ENCODE results near the gene ZNF823.

ZNF823 gene

DNA sequence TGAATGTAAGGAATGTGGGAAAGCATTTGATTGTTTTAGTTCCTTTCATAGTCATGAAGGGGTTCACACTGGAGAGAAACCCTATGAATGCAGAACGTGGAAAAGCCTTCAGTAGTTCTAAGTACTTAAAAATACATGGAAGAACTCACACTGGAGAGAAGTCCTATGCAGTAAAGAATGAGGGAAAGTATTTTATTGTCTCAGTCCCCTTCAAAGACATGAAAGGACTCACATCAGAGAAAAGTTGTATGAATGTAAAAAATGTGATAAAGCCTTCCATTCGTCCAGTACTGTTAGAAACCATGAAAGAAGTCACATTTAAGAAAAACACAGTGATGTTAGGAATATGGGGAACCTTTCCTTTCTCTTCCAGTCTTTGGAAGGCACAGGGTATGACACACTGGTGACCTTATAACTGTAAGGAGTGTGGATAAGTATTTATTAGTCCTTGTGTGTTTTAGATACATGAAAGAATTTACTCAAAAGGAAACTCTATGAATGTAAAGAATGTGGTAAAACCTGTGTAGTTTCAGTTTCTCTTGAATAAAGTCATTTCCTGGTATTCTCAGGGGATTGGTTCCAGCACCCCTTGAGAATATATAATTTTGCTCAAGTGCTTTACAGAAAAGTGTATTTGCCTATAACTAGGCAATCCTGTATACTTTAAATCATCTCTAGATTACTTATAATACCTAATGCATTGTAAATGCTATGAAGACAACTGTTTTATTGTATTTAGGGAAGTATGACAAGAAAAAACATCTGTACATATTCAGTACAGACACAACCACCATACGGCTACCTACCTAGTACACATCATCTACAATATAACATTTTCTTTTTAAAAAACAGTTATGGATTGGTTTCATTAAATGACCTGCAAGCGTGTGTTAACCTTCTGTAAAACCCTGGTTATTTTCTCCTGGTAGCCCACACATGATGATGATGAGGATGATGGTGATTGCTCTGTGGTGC lies 52.8 kb downstream of the ZNF823 start:
- TF ChIP-seq, protein P1, sequence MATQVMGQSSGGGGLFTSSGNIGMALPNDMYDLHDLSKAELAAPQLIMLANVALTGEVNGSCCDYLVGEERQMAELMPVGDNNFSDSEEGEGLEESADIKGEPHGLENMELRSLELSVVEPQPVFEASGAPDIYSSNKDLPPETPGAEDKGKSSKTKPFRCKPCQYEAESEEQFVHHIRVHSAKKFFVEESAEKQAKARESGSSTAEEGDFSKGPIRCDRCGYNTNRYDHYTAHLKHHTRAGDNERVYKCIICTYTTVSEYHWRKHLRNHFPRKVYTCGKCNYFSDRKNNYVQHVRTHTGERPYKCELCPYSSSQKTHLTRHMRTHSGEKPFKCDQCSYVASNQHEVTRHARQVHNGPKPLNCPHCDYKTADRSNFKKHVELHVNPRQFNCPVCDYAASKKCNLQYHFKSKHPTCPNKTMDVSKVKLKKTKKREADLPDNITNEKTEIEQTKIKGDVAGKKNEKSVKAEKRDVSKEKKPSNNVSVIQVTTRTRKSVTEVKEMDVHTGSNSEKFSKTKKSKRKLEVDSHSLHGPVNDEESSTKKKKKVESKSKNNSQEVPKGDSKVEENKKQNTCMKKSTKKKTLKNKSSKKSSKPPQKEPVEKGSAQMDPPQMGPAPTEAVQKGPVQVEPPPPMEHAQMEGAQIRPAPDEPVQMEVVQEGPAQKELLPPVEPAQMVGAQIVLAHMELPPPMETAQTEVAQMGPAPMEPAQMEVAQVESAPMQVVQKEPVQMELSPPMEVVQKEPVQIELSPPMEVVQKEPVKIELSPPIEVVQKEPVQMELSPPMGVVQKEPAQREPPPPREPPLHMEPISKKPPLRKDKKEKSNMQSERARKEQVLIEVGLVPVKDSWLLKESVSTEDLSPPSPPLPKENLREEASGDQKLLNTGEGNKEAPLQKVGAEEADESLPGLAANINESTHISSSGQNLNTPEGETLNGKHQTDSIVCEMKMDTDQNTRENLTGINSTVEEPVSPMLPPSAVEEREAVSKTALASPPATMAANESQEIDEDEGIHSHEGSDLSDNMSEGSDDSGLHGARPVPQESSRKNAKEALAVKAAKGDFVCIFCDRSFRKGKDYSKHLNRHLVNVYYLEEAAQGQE (IDR thresholded peaks at IDR 0.05; ENCODE audit: insufficient replicate concordance, low read depth), result no peak
- TF ChIP-seq, protein P2, sequence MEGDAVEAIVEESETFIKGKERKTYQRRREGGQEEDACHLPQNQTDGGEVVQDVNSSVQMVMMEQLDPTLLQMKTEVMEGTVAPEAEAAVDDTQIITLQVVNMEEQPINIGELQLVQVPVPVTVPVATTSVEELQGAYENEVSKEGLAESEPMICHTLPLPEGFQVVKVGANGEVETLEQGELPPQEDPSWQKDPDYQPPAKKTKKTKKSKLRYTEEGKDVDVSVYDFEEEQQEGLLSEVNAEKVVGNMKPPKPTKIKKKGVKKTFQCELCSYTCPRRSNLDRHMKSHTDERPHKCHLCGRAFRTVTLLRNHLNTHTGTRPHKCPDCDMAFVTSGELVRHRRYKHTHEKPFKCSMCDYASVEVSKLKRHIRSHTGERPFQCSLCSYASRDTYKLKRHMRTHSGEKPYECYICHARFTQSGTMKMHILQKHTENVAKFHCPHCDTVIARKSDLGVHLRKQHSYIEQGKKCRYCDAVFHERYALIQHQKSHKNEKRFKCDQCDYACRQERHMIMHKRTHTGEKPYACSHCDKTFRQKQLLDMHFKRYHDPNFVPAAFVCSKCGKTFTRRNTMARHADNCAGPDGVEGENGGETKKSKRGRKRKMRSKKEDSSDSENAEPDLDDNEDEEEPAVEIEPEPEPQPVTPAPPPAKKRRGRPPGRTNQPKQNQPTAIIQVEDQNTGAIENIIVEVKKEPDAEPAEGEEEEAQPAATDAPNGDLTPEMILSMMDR (IDR thresholded peaks at IDR 0.05; ENCODE audit: insufficient read depth, low read length), result no peak
- TF ChIP-seq GABPA (IDR thresholded peaks at IDR 0.05; ENCODE audit: low read depth), result no peak
- TF ChIP-seq SPI1 (IDR thresholded peaks at IDR 0.05; ENCODE audit: borderline replicate concordance, low read depth), result no peak
- no peak for TF ChIP-seq POLR2AphosphoS5 (IDR thresholded peaks at IDR 0.05; ENCODE audit: low read depth)
- H3K27me3 ChIP-seq (ENCODE audit: insufficient read depth, poor library complexity, severe bottlenecking), result no peaks in the 10 kb centered on the region
- no peak overlapping the region for H3K4me3 ChIP-seq (replicated peaks; ENCODE audit: insufficient read depth, low read length)
- DNase-seq (ENCODE audit: low read depth in 1 of 2, low spot score in 1 of 2), result no peak
- H3K27ac ChIP-seq (replicated peaks), result no peak overlapping the region

DNA sequence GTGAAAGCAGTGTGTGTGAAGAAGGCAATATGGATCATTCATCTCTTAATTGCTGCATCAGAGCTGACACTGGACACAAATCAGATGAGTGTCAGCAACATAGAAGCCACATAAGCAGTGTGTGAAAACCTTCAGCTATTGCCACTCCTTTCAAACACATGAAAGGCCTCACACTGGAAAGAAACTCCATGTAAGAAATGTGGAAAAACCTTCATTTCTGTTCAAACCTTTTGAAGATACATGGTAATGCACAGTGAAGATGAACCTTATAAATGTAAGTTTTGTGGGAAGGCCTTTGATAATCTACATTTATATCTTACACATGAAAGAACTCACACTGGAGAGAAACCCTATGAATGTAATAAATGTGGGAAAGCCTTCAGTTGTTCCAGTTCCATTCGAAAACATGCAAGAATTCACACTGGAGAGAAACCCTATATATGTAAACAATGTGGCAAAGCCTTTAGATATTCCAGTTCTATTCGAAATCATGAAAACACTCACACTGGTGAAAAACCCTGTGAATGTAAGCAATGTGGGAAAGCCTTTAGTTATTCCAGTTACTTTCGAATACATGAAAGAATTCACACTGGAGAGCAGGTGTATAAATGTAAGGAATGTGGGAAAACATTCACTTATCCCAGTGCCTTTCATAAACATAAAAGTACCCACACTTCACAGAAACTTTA lies 53.6 kb downstream of the ZNF823 start:
- Histone ChIP-seq H3K27me3 (ENCODE audit: insufficient read depth, poor library complexity, severe bottlenecking) (no peaks in the 10 kb centered on the region), H3K27ac (replicated peaks) (no peak overlapping the region), H3K4me3 (replicated peaks; ENCODE audit: insufficient read depth, low read length) (no peak overlapping the region)
- TF ChIP-seq SPI1 (IDR thresholded peaks at IDR 0.05; ENCODE audit: borderline replicate concordance, low read depth) (no peak), POLR2AphosphoS5 (IDR thresholded peaks at IDR 0.05; ENCODE audit: low read depth) (no peak), GABPA (IDR thresholded peaks at IDR 0.05; ENCODE audit: low read depth) (no peak)
- TF ChIP-seq, protein P1 (IDR thresholded peaks at IDR 0.05; ENCODE audit: insufficient replicate concordance, low read depth), result no peak
- TF ChIP-seq, protein P2 (IDR thresholded peaks at IDR 0.05; ENCODE audit: insufficient read depth, low read length), result no peak
- no peak for DNase-seq (ENCODE audit: low read depth in 1 of 2, low spot score in 1 of 2)

DNA sequence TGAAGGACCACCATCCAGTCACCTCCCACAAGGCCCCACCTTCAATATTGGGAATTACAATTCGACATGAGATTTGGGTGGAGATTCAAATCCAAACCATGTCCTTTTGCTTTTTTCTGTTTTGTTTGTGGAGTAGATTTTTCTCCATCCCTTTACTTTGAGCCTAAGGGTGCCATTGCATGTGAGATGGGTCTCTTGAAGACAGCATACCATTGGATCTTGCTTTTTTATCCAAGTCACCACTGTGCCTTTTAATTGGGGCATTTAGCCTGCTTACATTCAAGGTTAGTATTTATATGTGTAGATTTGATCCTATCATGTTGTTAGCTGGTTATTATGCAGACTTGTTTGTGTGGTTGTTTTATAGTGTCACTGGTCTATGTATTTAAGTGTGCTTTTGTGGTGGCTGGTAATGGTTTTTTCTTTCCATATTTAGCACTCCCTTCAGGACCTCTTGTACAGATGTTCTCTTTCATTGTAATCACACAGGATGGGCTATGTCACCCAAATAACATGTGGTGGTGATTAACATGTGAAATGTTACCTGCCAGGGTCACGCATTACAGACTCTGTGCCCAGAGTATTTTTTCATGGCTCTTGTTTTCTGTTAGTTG lies 58.0 kb downstream of the ZNF823 start:
- H3K4me3 ChIP-seq (replicated peaks; ENCODE audit: insufficient read depth, low read length), result no peak overlapping the region
- no peak overlapping the region for H3K27ac ChIP-seq (replicated peaks)
- TF ChIP-seq GABPA (IDR thresholded peaks at IDR 0.05; ENCODE audit: low read depth), result no peak
- TF ChIP-seq POLR2AphosphoS5 (IDR thresholded peaks at IDR 0.05; ENCODE audit: low read depth), result no peak
- TF ChIP-seq, protein P2 (IDR thresholded peaks at IDR 0.05; ENCODE audit: insufficient read depth, low read length), result no peak
- TF ChIP-seq, protein P1 (IDR thresholded peaks at IDR 0.05; ENCODE audit: insufficient replicate concordance, low read depth), result no peak
- TF ChIP-seq SPI1 (IDR thresholded peaks at IDR 0.05; ENCODE audit: borderline replicate concordance, low read depth), result no peak
- H3K27me3 ChIP-seq (ENCODE audit: insufficient read depth, poor library complexity, severe bottlenecking), result no peaks in the 10 kb centered on the region
- DNase-seq (ENCODE audit: low read depth in 1 of 2, low spot score in 1 of 2), result no peak

All from HL-60 (cell line).